Measurements from ENCODE around the gene ARL6IP4. TPM values are rescaled to one million over a fixed set of nuclear protein-coding genes. Genes with fewer than 3 reads are reported as not detected.

The ARL6IP4 gene
- 100 to 1,000 TPM; 129 to 188 (median 167) TPM for total RNA-seq

DNA sequence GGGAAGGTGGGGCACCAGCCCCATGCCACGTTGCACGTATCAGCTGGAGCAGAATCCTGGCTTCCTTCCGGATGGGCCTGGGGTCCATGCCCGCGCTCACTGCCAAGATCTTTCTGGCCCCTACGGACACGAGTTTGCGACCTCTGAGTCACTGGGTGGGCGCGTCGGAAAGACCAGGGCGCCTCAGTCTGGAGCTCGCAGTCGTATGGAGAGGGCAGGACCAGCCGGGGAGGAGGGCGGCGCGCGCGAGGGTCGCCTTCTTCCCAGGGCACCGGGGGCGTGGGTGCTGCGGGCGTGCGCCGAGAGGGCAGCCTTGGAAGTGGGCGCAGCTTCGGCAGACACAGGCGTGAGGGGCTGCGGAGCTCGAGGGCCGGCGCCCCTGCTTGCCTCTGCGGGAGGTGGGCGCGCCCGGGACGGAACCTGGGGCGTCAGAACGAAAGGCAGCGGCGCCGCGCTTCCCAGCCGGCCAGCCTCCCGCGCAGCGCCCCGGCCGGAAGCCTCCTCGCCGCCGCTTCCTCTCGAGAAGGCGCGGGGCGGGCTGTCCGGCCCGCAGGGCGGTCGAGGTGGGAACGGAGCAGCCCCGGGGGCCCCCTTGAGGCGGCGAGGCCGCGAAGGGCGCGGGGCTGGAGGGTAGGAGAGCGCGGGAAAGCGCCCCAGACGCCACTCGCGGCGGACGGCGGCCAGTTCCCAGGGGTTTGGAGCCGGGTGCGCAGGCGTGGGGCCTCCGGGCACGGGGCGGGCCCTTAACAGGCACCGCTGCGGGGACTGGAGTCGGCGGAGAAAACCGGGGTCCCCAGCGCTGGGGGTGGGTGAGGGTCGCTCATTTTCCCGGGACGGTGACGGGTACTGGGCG is at the start of gene ARL6IP4:
Gene ARL6IP4 (plus strand): TSS at position 499 of the 853 bp plus-strand sequence. CDS start 459 bp downstream, outside the sequence.
- intact Hi-C loops (cut with DNase I; ENCODE audit: low total_unique reads): no loop called here
- 0% methylated on average over 28 to 33 of the region's 96 CpGs for WGBS, 2 donors
- peak within 1 kb of the TSS; percentile 76 for H3K4me3 ChIP-seq (ENCODE audit: low read depth, poor library complexity, severe bottlenecking)
- TF ChIP-seq POLR2A (IDR thresholded peaks at IDR 0.05): peak in 1 of 2 donors; percentile 40
- TF ChIP-seq, protein P1, sequence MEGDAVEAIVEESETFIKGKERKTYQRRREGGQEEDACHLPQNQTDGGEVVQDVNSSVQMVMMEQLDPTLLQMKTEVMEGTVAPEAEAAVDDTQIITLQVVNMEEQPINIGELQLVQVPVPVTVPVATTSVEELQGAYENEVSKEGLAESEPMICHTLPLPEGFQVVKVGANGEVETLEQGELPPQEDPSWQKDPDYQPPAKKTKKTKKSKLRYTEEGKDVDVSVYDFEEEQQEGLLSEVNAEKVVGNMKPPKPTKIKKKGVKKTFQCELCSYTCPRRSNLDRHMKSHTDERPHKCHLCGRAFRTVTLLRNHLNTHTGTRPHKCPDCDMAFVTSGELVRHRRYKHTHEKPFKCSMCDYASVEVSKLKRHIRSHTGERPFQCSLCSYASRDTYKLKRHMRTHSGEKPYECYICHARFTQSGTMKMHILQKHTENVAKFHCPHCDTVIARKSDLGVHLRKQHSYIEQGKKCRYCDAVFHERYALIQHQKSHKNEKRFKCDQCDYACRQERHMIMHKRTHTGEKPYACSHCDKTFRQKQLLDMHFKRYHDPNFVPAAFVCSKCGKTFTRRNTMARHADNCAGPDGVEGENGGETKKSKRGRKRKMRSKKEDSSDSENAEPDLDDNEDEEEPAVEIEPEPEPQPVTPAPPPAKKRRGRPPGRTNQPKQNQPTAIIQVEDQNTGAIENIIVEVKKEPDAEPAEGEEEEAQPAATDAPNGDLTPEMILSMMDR (IDR thresholded peaks at IDR 0.05): no peak
- DNase-seq (ENCODE audit: low spot score in 2 of 2): peak in 1 of 2 donors; percentile 92

DNA sequence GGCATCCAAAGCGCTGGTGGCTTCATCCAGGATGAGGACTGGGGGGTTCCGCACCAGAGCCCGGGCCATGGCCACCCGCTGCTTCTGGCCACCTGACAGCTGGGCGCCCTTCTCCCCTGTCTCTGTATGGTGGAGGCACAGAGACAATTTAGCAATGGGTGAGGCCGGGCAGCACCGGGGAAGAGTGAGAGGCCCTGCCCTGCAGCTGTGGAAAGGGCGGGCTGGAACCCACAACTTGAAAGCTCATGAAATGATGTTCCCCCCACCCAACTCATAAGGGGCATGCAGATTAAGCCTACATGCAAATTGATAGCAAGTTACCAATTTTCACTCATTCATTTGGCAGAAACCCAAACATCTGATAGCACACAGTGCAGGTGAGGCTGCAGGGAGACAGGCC is 48.3 kb upstream of the ARL6IP4 start:
- no peak overlapping the region for H3K4me3 ChIP-seq (ENCODE audit: low read depth, poor library complexity, severe bottlenecking)
- no peak for TF ChIP-seq POLR2A (IDR thresholded peaks at IDR 0.05)
- TF ChIP-seq, protein P1 (IDR thresholded peaks at IDR 0.05): no peak
- no peak for DNase-seq (ENCODE audit: low spot score in 2 of 2)
- intact Hi-C loops (cut with DNase I; ENCODE audit: low total_unique reads): no loop called here
- WGBS, 2 donors: 55 to 92% methylated on average over 4 to 8 of the region's 8 CpGs

DNA sequence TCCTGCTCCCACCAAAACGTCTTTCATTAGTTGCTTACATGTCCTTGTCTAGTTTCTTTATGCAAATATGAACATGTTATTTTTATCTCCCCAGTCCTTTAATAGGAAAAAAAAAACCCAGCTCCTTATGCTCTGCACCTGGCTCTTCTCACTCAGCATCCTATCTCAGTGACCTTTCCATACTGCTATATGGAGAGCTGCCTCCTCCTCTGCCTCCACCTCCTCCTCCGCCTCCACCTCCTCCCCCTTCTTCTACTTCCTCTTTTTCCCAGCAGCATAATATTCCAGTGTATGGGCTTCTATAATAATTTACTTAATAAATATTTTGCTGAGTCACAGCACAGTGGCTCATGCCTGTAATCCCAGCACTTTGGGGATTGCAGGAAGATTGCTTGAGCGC is 45.8 kb upstream of the ARL6IP4 start:
- WGBS, 2 donors: 77 to 79% methylated on average over 3 of the region's 3 CpGs
- no peak overlapping the region for H3K4me3 ChIP-seq (ENCODE audit: low read depth, poor library complexity, severe bottlenecking)
- TF ChIP-seq POLR2A (IDR thresholded peaks at IDR 0.05): no peak
- TF ChIP-seq, protein P1 (IDR thresholded peaks at IDR 0.05): no peak
- intact Hi-C loops (cut with DNase I; ENCODE audit: low total_unique reads): no loop called here
- DNase-seq (ENCODE audit: low spot score in 2 of 2): no peak

DNA sequence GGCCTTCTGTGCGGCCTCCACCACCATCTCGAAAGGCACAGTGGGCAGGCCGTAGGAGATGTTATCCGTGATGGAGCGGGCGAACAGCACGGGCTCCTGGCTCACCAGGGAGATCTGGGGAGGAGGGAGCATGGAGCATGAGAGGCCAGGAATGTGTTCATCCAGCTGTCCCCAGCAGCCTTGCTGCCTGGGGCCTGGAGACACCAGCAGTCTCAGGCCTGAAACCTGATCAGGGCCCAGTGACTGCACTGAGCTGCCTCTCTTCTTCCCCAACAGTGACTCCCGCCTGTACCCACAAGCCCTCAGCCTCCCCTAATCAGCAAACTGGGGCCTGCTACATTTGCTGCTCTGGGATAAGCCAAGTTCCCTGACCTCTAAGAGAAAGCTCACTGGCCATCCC is 45.2 kb upstream of the ARL6IP4 start:
- WGBS, 2 donors: 96 to 97% methylated on average over 8 of the region's 8 CpGs
- intact Hi-C loops (cut with DNase I; ENCODE audit: low total_unique reads): no loop called here
- TF ChIP-seq, protein P1 (IDR thresholded peaks at IDR 0.05): no peak
- TF ChIP-seq POLR2A (IDR thresholded peaks at IDR 0.05): no peak
- H3K4me3 ChIP-seq (ENCODE audit: low read depth, poor library complexity, severe bottlenecking): no peak overlapping the region
- DNase-seq (ENCODE audit: low spot score in 2 of 2): no peak

DNA sequence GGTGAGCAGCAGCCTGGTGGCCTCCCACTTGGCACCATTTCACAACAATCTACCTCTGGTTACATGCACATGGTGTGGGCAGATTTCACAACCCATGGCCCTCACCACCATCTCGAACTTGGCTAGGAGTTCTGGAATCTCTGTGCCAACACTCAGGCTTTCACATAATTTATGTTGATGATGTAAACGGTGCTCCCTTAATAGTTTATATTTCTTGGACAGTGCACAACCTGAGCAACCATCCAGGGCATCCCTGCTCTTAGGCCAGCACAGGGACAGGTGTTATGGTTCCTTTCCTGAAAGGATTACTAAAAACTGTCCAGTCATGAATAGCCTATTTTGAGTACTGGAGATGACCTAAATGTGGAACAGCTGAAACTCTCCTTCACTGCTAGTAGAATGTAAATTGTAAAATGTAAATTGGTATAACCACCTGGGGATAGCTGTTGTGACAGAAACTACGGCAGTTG is 42.8 kb upstream of the ARL6IP4 start:
- H3K4me3 ChIP-seq (ENCODE audit: low read depth, poor library complexity, severe bottlenecking): no peak overlapping the region
- TF ChIP-seq, protein P1 (IDR thresholded peaks at IDR 0.05): no peak
- no peak for TF ChIP-seq POLR2A (IDR thresholded peaks at IDR 0.05)
- WGBS, 2 donors: 76 to 80% methylated on average over 3 of the region's 3 CpGs
- no peak for DNase-seq (ENCODE audit: low spot score in 2 of 2)
- intact Hi-C loops (cut with DNase I; ENCODE audit: low total_unique reads): no loop called here

Measured in lower leg skin (tissue), 4 donors.